T-helper 17 cell (primary cell): ENCODE results near the gene KNTC1. TPM values are rescaled to one million over a fixed set of nuclear protein-coding genes. Genes with fewer than 3 reads are reported as not detected.
"Not testable (repeated sequence)": the region's sequence is repeated elsewhere in the genome, so short reads cannot be mapped to it uniquely, and the experiment has no call there.

ENCODE experiments used
- ATAC-seq: fragments of 150-1000 bp; cut with Tn5 transposase; 2 replicates; pipeline ENCODE4 v1.10.0; 2021; ENCODE audit warnings: mild to moderate bottlenecking, moderate library complexity
- DNase-seq, 3 donors: peaks; one replicate each; pipeline versions ENCODE4 v3.0.0 to v3.0.0-alpha.2; 2020 to 2021
- H3K9me3 ChIP-seq: one replicate; pipeline ENCODE4 v1.7.0; 2013; ENCODE audit warnings: low read length, mild to moderate bottlenecking; ENCODE audit not compliant: control insufficient read depth, poor library complexity, severe bottlenecking
- H3K27ac Mint-ChIP-seq: one replicate; pipeline ENCODE4 v1.8.0; 2022; ENCODE audit warnings: mild to moderate bottlenecking, moderate library complexity, mixed read lengths
- H3K27me3 Mint-ChIP-seq: one replicate; pipeline ENCODE4 v1.8.0; 2022; ENCODE audit warnings: mixed read lengths
- H3K36me3 Mint-ChIP-seq: one replicate; pipeline ENCODE4 v1.8.0; 2022; ENCODE audit warnings: low read depth, mixed read lengths
- H3K4me1 Mint-ChIP-seq: one replicate; pipeline ENCODE4 v1.8.0; 2022; ENCODE audit warnings: mild to moderate bottlenecking, mixed read lengths
- H3K4me3 Mint-ChIP-seq: one replicate; pipeline ENCODE4 v1.8.0; 2022; ENCODE audit warnings: mild to moderate bottlenecking, moderate library complexity, mixed read lengths
- total RNA-seq, 4 donors: library from RNA in 2 of 4; stranded (reverse) in 2 of 4; gene quantifications; one replicate each; pipeline ENCODE4 v1.2.3 and lab custom pipeline; 2022 to 2026

Gene KNTC1
- total RNA-seq, 2 donors from 2014 or later = 24.1 to 25.1 TPM

DNA sequence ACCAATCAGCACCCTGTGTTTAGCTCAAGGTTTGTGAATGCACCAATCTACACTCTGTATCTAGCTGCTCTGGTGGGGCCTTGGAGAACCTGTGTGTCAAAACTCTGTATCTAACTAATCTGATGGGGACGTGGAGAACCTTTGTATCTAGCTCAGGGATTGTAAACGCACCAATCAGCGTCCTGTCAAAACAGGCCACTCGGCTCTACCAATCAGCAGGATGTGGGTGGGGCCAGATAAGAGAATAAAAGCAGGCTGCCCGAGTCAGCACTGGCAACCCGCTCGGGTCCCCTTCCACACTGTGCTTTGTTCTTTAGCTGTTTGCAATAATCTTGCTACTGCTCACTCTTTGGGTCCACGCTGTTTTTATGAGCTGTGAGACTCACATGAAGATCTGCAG lies 65.5 kb downstream of the KNTC1 start:
- not testable (repeated sequence) for H3K27me3 Mint-ChIP-seq, H3K4me3 Mint-ChIP-seq, ATAC-seq, DNase-seq, H3K4me1 Mint-ChIP-seq, H3K9me3 ChIP-seq, H3K36me3 Mint-ChIP-seq, H3K27ac Mint-ChIP-seq

DNA sequence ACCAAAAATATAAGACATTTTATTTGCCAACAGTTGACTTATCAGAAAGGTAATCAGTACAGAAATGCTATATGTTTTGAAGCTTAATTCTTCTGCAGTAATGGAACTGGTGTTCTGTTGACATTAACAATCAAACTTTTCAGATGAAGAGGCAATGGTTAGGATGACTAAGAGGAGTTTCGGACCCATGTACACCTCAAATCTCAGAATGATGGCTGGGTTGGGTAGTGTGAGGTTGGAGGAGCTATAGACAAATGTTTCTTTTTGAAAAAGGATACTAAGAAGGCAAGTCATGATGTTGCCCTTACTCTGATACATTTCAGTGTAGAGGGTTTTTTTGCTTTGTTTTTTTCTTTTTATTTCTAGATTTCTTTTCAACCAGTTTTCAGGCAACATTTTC lies 66.9 kb downstream of the KNTC1 start:
- H3K9me3 ChIP-seq = no peaks in the 10 kb centered on the region
- DNase-seq (no peak), ATAC-seq (no peak)
- no peaks in the 10 kb centered on the region for H3K27me3 Mint-ChIP-seq
- no peak overlapping the region for H3K4me3 Mint-ChIP-seq
- H3K36me3 Mint-ChIP-seq = no peaks in the 10 kb centered on the region
- H3K27ac Mint-ChIP-seq = no peak overlapping the region
- H3K4me1 Mint-ChIP-seq = no peaks in the 10 kb centered on the region

DNA sequence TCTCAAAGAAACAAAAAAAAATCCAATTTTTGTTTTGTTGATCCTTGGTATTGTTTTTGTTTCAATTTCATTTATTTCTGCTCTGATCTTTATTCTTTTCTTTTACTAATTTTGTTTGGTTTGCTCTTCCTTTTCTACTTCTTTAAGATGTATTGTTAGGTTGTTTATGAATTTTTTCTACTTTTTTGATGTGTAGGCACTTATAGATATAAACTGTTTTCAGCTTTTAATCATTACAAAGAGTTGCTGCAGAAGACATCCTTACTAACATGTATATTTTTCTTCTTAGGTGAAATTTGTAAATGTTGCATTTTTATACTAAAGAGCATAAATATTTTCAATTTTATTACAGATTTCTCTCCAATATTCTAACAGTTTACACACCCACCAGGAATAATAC lies 69.8 kb downstream of the KNTC1 start:
- Mint-ChIP-seq H3K4me3 (no peak overlapping the region), H3K27me3 (no peaks in the 10 kb centered on the region), H3K27ac (no peak overlapping the region), H3K36me3 (no peaks in the 10 kb centered on the region), H3K4me1 (no peaks in the 10 kb centered on the region)
- H3K9me3 ChIP-seq = no peaks in the 10 kb centered on the region
- no peak for ATAC-seq
- DNase-seq = no peak

DNA sequence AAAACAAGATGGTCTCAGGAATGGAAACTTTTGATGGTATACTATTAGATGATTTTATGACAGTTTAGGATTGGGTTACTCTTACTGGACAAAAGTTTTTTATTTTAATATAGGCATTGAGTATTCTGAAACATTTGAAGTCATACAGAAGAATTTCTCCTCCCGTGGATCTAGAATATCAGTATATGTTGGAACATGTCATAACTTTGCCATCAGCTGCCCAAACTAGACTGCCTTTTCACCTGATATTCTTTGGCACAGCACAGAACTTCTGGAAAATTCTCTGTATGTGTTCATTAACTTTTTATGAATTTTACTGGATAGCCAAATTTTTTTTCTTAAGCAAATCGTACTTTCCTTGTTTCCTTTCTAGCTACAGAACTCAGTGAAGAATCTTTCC lies 75.4 kb downstream of the KNTC1 start:
- Mint-ChIP-seq H3K4me3 (no peak overlapping the region), H3K36me3 (no peaks in the 10 kb centered on the region), H3K27ac (no peak overlapping the region), H3K4me1 (no peaks in the 10 kb centered on the region), H3K27me3 (no peaks in the 10 kb centered on the region)
- ATAC-seq (no peak), DNase-seq (no peak)
- no peaks in the 10 kb centered on the region for H3K9me3 ChIP-seq

GRCh38 chr12:122604993-122605392 lies 77.9 kb downstream of the KNTC1 start:
- Mint-ChIP-seq H3K4me3 (no peak overlapping the region), H3K27ac (no peak overlapping the region), H3K4me1 (no peaks in the 10 kb centered on the region), H3K36me3 (no peaks in the 10 kb centered on the region), H3K27me3 (no peaks in the 10 kb centered on the region)
- no peak for ATAC-seq
- H3K9me3 ChIP-seq = no peaks in the 10 kb centered on the region
- no peak for DNase-seq

DNA sequence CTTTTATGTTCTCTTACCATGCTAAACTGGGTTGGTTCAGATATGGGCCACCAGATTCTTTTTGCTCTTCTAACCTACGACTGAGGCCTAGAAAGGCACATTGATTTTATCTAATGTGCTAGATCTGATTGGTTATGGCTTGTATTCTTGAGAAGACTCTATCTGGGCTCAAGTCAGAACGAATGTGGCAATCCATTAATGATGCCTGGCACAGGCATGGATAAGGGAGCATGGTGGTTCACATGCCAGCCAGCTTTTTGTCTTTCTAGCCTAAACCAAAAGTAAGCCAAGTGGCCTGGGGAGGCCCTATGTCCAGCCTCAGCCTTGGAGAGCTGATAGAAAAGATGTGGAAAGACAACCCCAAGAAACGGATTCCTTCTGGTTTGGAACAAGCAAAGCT lies 82.7 kb downstream of the KNTC1 start:
- no peaks in the 10 kb centered on the region for H3K4me1 Mint-ChIP-seq
- no peak for DNase-seq
- no peaks in the 10 kb centered on the region for H3K36me3 Mint-ChIP-seq
- H3K4me3 Mint-ChIP-seq = no peak overlapping the region
- ATAC-seq = no peak
- no peaks in the 10 kb centered on the region for H3K9me3 ChIP-seq
- no peak overlapping the region for H3K27ac Mint-ChIP-seq
- H3K27me3 Mint-ChIP-seq = no peaks in the 10 kb centered on the region

GRCh38 chr12:122610207-122610606 lies 83.2 kb downstream of the KNTC1 start:
- H3K9me3 ChIP-seq = no peaks in the 10 kb centered on the region
- Mint-ChIP-seq H3K36me3 (no peaks in the 10 kb centered on the region), H3K4me1 (no peaks in the 10 kb centered on the region), H3K27ac (no peak overlapping the region), H3K27me3 (no peaks in the 10 kb centered on the region), H3K4me3 (no peak overlapping the region)
- DNase-seq = no peak
- ATAC-seq = no peak

GRCh38 chr12:122610911-122611310 lies 83.9 kb downstream of the KNTC1 start:
- DNase-seq = no peak
- no peak overlapping the region for H3K4me3 Mint-ChIP-seq
- H3K9me3 ChIP-seq = no peaks in the 10 kb centered on the region
- H3K36me3 Mint-ChIP-seq = no peaks in the 10 kb centered on the region
- no peaks in the 10 kb centered on the region for H3K27me3 Mint-ChIP-seq
- no peak overlapping the region for H3K27ac Mint-ChIP-seq
- no peak for ATAC-seq
- no peaks in the 10 kb centered on the region for H3K4me1 Mint-ChIP-seq

DNA sequence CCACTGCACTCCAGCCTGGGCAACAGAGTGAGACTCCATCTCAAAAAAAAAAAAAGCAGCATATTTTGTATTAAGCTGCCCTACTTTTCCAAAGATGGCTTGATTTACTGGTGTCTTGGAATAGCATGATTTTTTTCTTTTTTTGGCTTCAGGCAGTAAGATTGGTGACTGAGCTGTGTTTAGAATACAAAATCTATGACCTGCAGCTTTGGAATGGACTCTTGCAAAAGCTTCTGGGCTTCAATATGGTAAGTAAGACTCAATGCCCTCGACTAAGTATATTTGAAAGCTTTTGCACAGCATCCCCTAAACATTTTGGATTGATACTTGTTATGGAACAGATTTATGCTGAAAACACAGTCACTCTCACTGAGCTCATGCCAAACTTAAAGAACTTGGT lies 87.8 kb downstream of the KNTC1 start:
- H3K4me1 Mint-ChIP-seq = no peaks in the 10 kb centered on the region
- no peak for DNase-seq
- no peak overlapping the region for H3K4me3 Mint-ChIP-seq
- no peaks in the 10 kb centered on the region for H3K27me3 Mint-ChIP-seq
- no peaks in the 10 kb centered on the region for H3K9me3 ChIP-seq
- no peak overlapping the region for H3K27ac Mint-ChIP-seq
- peaks cover 2% of the 10 kb centered on the region for H3K36me3 Mint-ChIP-seq
- ATAC-seq = no peak

- H3K36me3 Mint-ChIP-seq = peaks cover 7% of the 10 kb centered on the region
- H3K4me1 Mint-ChIP-seq = no peaks in the 10 kb centered on the region
- no peak overlapping the region for H3K4me3 Mint-ChIP-seq
- no peak for ATAC-seq
- no peak overlapping the region for H3K27ac Mint-ChIP-seq
- H3K27me3 Mint-ChIP-seq = no peaks in the 10 kb centered on the region
- H3K9me3 ChIP-seq = no peaks in the 10 kb centered on the region
- no peak for DNase-seq
These were observed 88.7 kb downstream of the KNTC1 start for GRCh38 chr12:122615780-122616179.

DNA sequence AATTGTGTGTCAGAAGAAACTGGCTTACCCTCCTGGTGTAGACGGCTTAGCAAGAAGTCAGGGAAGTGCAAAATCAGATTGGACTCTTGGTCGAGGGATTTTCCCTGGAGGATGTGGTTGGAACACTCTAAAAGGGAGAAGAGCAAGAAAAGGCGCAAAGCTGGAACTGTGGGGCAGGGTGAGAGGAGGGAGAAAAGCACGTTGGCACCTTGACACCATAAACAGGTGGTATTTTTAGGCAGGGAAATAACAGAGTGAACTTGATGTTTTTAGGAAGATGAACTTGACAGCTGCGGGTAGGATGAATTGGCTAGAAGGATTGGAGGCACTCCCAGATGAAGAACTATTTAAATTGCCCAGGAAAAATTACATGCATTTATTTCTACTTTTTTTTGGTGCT lies 108.4 kb downstream of the KNTC1 start:
- no peaks in the 10 kb centered on the region for H3K9me3 ChIP-seq
- Mint-ChIP-seq H3K4me1 (no peaks in the 10 kb centered on the region), H3K27me3 (no peaks in the 10 kb centered on the region), H3K4me3 (no peak overlapping the region), H3K27ac (peak overlapping the region; percentile 11), H3K36me3 (no peaks in the 10 kb centered on the region)
- DNase-seq = no peak
- no peak for ATAC-seq

DNA sequence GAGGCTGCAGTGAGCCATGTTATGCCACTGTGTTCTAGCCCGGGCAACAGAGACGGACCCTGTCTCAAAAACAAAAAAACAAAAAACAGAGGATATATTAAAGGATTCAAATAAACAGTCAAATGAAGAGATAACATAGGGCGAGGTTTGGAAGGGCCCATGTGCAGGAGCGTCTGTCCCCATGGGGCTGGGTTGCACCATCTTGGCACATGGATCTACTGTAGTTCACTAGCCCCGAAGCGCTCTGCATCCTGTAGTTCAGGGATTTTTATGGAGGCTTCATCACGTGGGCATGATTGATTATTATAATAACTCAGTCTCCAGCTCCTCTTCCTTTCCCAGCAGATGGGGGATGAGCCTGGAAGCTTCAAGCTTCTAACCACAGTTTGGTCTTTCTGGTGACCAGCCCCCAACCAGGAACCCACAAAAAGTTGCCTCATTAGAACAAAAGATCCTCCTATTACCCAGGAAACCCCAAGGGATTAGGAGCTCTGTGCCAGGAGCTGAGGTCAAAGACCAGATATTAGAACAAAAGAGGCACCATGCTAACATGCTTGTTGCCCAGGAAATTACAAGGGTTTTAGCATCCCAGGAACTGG lies 116.3 kb downstream of the KNTC1 start:
- H3K36me3 Mint-ChIP-seq = peaks cover 3% of the 10 kb centered on the region
- H3K4me1 Mint-ChIP-seq = peaks cover 8% of the 10 kb centered on the region
- peaks cover 16% of the 10 kb centered on the region for H3K27me3 Mint-ChIP-seq
- no peak for ATAC-seq
- no peak overlapping the region for H3K27ac Mint-ChIP-seq
- no peaks in the 10 kb centered on the region for H3K9me3 ChIP-seq
- no peak overlapping the region for H3K4me3 Mint-ChIP-seq
- DNase-seq = no peak

- peaks cover 3% of the 10 kb centered on the region for H3K36me3 Mint-ChIP-seq
- H3K4me1 Mint-ChIP-seq = peaks cover 10% of the 10 kb centered on the region
- peak overlapping the region; percentile 56 for H3K4me3 Mint-ChIP-seq
- DNase-seq (no peak), ATAC-seq (peak; percentile 85)
- no peaks in the 10 kb centered on the region for H3K9me3 ChIP-seq
- H3K27ac Mint-ChIP-seq = peak overlapping the region; percentile 77
- peaks cover 16% of the 10 kb centered on the region for H3K27me3 Mint-ChIP-seq
These were observed 119.6 kb downstream of the KNTC1 start for GRCh38 chr12:122646517-122647217.

GRCh38 chr12:122651520-122652224 lies 124.6 kb downstream of the KNTC1 start:
- Mint-ChIP-seq H3K4me3 (no peak overlapping the region), H3K27ac (no peak overlapping the region), H3K27me3 (peaks cover 14% of the 10 kb centered on the region), H3K4me1 (peaks cover 10% of the 10 kb centered on the region), H3K36me3 (peaks cover 3% of the 10 kb centered on the region)
- no peak for ATAC-seq
- no peaks in the 10 kb centered on the region for H3K9me3 ChIP-seq
- no peak for DNase-seq
